Inferior parietal cortex (tissue), 1 donor: Measurements from ENCODE around the gene BTBD9.

Experiments
- DNase-seq: peaks from one replicate; pipeline ENCODE4 v3.0.0-alpha.2; 2016; ENCODE audit errors: extremely low spot score

BTBD9 gene

DNA sequence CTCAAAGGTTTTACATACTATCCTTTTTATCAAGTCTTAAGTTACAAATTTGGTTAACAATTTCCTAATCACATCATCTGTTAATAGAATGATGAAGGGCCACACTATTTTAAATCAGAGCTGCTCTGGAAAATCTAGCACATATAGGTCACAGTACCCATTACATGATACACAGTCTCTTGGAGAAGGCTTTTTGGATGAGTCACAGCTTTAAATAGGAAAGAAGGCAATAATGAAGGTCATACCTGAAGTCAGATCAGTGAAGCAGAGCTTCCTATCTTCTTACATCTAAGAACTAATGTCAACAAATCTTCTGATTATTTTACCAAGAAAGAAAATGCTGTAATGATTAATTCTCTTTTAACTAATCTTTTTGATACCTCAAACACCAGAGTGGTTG lies 248.5 kb downstream of the BTBD9 start:
- DNase-seq, result no peak

DNA sequence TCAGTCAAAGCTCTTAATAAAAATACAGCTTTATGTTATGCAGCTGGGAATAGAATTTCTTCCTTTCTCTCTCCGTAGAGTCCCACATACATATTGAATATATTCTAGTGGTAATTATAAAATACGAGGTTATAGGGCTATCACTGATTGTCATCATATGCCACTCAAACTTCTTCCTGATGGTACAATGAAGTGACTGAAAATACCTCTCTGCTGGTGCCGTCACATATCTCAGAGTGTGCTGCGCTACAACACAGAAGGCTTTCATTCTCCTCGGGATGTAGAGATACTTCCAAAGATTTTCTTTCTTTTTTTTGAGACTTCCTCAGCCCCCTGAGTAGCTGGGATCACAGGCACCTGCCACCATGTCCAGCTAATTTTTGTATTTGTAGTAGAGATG lies 249.9 kb downstream of the BTBD9 start:
- no peak for DNase-seq

DNA sequence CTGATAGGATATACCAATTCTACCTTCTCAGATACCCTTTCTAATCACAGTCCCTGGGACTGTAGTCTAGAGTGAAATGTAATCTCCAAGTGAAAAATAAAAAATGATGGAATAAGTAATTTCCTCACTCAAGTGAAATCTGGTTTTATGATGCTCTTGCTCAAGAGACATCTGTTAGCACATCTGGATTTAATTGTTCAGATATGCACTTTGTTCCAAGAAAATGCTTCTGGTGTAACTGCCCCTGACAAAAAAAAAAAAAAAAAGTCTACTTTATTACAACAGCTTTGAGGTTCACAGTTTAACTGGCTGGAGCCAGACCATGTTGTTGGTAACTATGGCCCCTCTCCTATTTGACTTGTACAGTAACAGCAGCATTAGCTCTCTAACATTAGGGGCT lies 251.8 kb downstream of the BTBD9 start:
- DNase-seq, result no peak

DNA sequence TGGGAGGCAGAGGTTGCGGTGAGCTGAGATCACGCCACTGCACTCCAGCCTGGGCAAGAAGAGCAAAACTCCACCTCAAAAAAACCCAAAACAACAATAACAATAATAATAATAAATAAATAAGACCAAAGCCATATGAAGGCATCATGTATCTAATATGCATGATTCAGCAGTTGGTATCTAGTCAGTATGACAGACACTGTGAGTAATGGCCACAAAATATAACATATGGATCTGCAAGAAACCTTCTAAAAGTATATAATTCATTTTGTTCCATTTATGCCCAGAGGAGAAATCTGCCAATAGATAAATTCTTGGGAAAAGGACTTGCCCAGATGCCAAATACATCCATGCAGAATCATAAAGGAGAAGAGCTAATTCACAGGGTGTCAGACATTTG lies 252.3 kb downstream of the BTBD9 start:
- no peak for DNase-seq

DNA sequence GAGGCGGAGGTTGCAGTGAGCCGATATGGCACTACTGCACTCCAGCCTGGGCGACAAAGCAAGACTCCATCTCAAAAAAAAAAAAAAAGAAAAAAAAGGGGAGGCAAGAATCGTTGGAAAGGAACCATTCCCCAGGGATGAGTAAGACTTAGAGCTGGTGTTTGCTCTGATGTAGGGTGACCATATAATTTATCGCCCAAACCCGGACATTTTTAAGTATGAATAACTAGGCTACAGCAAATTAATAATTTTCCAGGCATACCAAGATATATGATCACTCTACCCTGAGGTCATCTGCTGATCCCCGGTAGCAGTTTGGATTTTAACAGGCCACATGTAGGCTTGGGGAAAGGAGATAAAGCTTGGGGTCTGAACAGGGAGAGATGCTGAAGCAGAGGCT lies 260.9 kb downstream of the BTBD9 start:
- no peak for DNase-seq

DNA sequence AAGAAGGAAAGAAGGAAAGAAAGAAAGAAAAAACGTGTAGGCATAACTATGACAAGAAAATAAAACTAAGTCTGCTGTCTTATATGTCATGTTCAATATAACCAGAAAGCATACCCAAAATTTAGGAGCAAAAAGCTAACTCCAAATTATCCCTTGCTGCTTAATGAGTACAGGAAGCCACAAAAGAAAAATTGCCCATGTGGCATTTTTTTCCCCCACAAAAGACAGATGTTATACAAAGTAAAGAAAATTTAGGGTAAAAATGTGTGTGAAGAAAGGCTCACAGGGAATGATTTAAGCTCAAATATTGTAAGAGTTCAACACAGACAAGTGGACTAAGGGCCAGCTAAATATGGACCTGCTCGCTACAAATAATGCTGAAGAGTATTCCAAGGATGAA lies 263.8 kb downstream of the BTBD9 start:
- no peak for DNase-seq

DNA sequence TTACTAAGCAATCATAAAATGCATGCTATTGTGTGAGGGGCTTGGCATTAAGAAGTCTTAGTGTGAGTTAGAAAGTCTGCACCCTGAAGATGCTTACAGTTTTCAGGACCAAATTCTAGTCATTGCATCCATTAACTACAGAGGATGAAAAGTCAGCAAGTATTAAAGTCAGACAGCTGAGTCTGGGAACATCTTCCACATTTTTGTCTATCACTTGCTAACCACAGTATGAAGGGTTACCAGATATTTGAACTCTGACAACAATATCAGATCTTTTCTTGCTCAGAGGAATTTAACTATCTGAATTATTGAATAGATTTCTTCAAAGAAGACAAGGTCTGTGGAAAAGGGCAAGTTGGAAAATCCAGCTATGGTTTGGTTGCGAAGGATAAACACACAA lies 264.4 kb downstream of the BTBD9 start:
- no peak for DNase-seq

DNA sequence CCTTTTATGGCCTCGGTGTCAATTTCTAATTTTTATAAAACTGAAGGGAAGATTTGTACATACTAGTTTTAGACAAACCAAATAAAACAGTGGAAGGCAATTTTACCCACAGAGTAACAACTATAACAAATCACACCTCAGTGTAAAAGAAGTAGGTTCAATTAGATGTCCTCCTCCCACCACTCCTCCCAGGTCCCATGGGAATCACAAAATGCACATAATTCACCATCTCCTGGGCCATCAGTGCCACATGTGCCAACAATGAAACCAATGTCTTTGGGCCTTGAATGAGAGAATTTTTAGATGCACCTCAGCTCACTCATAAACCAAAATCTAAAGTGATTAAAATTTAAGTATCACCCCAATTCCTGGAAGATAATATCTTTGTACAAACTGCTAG lies 267.8 kb downstream of the BTBD9 start:
- no peak for DNase-seq

DNA sequence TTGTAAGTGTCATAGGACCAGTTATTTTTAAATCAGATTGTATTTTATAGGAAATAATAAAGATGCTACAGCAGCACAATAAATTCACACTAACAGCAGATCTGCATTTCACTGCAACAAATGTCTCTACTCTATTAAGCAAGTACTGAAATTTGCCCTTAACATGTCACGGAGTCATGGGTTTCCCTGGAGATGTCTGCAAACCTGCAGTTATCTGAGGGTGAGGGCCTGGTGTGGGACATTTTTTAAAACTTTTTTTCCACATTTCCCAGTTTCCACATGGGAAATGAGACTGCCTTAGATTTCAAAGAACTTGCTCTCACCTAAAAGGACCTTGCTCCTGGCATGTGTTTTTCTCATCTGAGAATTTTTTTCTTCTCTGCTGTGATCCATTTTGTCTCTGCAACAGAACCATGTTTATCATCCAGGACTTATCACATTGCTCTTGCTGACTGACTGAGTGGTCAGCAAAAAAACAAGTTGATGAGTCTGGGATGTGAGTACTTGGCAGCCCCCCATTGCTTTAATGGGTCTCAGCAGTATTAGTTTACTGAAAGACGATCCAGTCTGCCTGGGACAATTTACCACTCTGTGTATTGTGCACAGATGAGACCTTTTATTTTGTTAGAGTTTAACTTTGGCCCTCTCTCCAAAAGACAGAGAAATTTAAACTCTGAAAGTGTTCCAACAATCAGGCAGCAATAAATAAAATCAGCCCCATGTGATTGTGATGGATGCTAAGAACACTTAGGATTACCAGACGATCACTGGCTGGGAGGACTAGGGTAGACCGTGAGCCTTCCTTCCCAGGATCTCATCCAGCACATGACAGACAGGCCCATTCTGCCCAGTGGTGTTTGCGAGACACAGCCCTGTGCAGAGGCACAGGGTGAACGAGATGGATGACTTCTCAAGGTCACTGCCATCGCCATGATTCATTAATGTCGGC lies 268.8 kb downstream of the BTBD9 start:
- DNase-seq, result no peak

DNA sequence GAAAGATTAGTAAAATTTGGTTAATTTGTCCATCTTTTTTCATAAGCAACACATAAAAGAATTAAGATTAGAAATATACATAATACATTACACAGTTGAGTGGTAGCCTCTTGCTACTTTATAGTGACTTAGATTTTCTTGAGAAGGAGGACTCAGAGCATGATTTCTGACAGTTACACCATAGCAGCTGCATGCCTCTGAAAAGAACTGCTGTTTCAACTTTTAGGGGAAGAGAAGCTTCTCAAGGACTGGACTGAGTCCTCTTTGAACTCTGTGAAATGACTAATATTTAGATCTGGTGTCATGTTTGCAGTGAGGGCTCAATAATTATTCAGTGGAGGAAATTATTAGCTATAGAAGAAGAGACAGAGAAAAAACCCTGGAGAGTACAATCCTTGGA lies 272.5 kb downstream of the BTBD9 start:
- no peak for DNase-seq

DNA sequence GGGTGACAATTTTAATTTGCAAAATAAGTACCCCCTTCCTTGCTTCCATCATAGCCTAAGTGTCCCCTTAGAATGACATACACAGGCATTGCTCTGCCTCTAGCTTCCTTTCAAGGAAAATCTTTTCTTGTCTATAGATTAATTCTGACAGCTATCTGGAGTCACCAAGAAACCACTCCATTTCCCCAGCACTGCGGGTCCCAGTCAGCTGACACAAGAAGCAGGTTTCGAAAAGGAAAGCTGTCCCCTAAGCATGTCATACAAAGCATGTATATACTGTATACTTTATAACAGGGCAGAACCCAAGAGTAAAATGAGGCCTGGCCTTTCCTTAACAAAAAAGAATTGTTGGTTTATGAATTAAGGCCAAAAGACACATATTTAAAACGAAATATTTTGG lies 273.5 kb downstream of the BTBD9 start:
- no peak for DNase-seq

DNA sequence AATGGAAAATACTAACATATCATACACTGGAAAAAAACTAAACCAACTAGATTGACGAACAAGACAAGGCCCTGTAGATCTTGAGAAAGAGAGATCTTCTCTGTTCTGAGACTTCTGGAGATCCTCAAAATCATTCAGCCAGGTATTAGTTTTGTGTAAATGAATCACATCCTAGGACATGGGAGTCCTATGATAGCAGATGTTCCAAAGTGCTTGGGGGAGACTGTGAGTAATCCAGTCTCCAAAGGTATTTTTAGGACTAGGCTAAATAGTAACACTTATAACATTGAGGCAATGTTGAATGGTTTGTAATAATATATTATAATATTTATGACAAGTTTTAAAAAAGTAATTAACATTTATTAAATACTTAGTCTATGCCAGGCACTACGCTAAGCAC lies 275.0 kb downstream of the BTBD9 start:
- no peak for DNase-seq

DNA sequence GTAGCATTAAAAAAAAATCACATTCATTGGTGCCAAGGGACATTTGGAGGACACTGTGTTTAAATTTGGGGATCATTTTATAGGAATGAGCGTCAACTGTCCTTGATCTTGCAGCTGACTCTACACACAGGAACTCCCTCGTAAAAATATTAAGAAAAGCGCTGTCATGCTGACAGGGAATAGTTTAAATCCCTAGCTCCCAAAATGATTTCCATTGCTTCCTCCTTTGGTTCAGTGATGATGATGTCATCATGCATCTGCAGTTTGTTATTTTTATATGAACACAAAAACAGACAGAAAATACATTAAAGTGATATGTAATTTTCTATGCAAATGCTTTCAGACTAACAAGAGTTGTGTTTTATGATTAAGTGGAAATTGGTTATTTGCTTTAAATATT lies 275.6 kb downstream of the BTBD9 start:
- no peak for DNase-seq

DNA sequence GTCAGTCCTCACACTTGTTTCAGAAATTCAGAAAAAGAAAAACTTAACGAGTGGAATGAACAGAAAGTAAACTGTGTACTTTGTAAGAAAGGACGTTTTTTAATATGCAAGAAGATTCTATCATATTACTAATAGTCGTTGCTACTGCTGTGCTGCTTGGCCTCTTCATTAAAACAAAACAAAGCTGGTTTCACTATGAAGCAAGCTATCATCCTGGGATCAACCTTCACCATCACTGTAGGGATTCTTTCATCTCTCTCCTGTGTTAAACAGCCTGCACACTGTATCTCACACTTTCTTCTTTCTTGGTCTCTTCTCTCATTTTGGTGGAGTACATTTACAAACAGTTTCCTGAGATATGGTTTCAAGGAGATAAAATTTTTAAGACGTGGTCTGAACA lies 284.2 kb downstream of the BTBD9 start:
- DNase-seq, result no peak

DNA sequence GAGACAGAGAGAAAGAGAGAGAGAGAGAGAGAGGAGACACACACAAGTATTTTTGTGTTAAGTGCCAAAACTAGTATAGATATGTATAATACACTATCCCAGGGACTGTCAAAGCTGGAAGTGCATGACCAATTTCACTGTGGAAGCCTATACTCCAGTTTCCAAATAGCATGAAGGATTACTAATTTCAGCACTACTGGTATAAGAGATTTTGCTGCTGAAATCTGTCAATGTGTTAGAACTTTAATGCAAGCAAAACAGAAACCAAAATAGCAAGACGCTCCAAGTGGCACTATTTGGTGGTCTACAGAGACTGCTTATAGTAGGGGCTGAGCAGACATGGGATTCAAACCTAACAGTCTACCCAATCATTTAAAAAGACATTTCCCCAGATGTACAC lies 284.8 kb downstream of the BTBD9 start:
- DNase-seq, result no peak

DNA sequence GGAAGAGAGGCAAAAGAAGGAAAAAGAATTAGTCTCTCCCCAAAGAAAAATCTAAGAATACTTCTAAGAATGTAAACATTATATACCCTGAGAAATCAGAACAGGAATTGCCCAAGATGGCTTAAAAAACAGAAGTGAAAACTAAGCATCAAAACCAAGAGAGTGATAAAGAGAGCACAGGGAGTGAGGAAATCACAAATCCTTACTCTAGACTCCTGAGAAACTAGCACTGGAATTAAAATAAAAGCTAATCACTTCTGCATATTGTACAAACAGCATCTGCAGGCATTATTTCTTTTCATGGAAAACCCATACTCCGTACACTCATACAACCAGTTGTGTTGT lies 285.7 kb downstream of the BTBD9 start:
- no peak for DNase-seq

DNA sequence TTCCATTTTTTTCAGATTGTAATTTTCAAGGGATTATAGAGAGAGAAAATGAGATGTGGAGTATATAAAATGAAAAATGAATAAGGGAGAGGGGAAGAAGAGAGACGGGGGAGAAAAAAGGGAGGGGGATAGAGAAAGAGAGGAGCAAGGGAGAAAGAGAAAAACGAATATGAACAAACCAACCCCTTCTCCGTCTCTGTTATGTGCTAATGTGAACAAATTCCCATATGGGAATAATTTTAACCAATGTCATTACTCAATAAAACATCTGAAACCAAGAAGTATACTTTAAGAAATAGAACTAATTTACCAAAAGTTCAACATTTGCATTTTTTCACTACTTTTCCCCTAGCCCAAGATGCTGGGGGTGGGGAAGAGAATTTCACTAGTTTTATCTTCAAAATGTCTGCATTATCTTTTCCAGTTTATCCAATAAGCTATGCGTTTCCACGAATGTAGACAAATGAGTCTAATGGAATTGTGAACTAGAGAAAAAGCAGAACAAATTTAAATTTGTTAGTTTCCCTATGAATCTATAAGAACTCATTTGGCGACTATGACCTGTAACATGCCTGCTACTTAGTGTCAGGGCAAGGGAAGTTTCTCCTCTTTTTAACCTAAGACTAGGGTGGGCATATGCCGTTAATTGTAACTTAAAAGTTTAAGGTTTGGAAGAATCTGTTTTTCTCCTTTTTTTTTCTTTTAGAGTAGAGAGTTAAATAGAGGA lies 286.3 kb downstream of the BTBD9 start:
- no peak for DNase-seq

DNA sequence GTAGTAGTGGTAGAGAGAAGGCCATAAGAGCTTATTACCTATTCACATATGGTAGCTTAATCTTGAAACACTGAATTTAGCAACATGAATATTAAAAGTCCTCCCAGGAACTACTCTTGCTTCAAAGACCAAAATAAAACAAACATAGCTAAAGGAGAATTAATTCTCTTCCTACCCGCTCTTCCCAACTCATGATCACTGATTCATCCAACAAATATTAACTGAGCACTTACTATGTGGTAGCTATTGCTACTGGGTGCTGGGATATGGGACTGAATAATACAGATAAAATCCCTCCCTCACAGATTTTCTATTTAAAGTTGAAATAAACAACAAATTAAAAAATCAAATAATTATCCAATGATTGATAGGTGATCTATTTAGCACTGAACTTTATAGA lies 287.1 kb downstream of the BTBD9 start:
- DNase-seq, result no peak

DNA sequence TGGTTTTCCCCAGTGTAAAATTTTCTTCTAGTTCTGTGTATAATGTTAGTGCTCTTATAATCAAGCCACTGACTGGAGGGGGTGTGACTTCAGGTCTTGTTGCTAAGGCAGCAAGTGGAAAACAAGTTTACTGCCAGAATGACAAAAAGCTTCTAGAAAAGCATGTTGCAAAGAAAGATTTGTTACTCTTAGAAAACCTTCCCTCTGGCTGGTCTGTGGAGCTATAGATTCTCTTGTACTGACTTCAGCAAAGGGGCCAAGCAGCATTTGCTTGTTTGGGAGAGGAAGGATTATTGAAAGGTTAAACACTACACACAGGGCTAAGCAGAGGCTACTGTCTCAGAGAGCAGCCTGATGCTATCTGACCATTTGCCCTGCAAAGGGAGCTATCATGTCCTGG lies 288.8 kb downstream of the BTBD9 start:
- no peak for DNase-seq

DNA sequence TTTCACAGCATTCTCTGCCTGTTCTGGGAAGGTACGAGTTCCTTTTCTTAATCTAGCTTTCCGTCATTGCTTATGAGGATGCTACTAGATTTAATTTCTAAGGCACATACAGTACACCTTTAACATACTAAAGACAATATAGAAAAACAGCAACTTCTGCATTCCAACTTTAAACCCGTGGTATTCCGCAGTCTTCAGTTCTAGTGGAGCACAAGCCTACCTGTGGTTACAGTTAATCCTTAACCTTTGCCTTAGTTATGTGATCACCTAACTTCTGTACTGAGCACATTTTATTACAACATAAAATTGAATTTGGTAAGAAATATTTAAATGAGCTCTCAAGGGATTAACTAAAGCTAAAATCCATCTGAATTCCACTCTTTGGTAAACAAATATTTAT lies 289.5 kb downstream of the BTBD9 start:
- no peak for DNase-seq

DNA sequence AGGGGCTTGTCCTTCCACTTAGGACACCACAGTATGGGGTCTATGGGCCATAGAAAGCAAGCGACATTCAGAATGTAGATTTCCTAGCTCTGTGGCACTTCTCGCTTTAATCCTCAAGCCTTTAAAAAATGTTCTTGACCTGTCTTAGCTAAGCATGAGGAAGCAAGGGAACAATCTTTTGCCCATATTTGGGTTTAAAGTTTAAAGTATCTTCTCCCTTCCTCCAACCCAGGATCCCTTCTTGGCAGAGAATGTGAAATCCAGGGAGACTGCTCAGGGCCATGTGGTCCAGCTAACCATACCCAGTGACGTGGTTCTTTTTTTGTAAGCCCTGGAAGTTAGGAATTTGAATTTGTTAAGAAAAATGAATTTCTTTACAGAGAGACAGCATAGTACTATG lies 289.9 kb downstream of the BTBD9 start:
- DNase-seq, result no peak

DNA sequence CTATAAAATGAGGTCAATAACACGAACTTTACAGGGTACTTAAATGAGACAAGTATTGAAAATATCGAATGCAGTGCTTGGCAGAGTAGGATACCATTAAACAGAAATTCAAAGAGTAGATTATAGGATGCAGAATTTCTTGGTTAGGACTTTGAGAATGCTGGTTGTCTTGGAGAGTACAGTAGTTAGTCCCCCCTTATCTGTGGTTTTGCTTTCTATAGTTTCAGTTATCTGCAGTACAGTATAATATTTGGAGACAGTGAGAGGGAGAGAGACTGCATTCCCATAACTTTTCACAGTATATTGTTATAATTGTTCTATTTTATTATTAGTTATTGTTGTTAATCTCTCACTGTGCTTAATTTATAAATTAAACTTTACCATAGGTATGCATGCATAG lies 290.5 kb downstream of the BTBD9 start:
- DNase-seq, result no peak

DNA sequence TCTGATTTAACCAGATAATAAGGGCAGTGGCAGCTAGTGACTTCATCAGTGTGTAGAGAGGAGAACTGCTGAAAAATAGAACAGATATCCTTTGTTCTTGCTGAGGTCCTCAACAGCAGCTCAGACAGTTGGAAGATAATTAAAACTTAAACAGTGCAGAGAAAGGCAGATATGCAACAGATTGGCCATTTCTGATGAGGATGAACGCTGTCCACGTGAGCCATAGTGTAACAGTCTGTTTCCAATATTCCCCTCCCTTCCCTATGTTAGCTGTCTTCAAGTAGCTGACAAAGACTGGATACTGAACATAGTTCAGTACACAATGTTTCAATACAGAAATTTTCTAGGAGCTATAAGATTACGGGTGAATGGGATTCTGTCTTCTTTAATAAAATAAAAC lies 291.4 kb downstream of the BTBD9 start:
- no peak for DNase-seq
